Measurements from ENCODE around the gene IPCEF1. TPM values are rescaled to one million over a fixed set of nuclear protein-coding genes. Genes with fewer than 3 reads are reported as not detected.

The IPCEF1 gene
- total RNA-seq, 1 experiment from 2014 or later, result 0.52 TPM

- Mint-ChIP-seq H3K9me3 (ENCODE audit: low read depth, unreplicated experiment) (no peaks in the 10 kb centered on the region), H3K27ac (ENCODE audit: unreplicated experiment) (no peak overlapping the region), H3K4me1 (ENCODE audit: low read depth, unreplicated experiment) (no peaks in the 10 kb centered on the region), H3K4me3 (ENCODE audit: low read depth, unreplicated experiment) (no peak overlapping the region), H3K36me3 (ENCODE audit: insufficient read depth, unreplicated experiment) (no peaks in the 10 kb centered on the region), H3K27me3 (ENCODE audit: unreplicated experiment) (peaks cover 40% of the 10 kb centered on the region)
- TF ChIP-seq CTCF (IDR thresholded peaks at IDR 0.05; ENCODE audit: unreplicated experiment), result no peak
- no peak for DNase-seq
- intact Hi-C loops (cut with micrococcal nuclease; ENCODE audit: unreplicated experiment), result no loop called here
- BruUV-seq (replicated peaks), result no TSS peak
- CTCF ChIA-PET, result no interaction called here
Observed at GRCh38 chr6:154356113-154356512, 490 bp downstream of the IPCEF1 start.

- no peak for TF ChIP-seq CTCF (IDR thresholded peaks at IDR 0.05; ENCODE audit: unreplicated experiment)
- no peaks in the 10 kb centered on the region for H3K9me3 Mint-ChIP-seq (ENCODE audit: low read depth, unreplicated experiment)
- CTCF ChIA-PET, result no interaction called here
- no peaks in the 10 kb centered on the region for H3K36me3 Mint-ChIP-seq (ENCODE audit: insufficient read depth, unreplicated experiment)
- DNase-seq, result no peak
- no TSS peak for BruUV-seq (replicated peaks)
- intact Hi-C loops (cut with micrococcal nuclease; ENCODE audit: unreplicated experiment), result no loop called here
- no peaks in the 10 kb centered on the region for H3K4me1 Mint-ChIP-seq (ENCODE audit: low read depth, unreplicated experiment)
- H3K4me3 Mint-ChIP-seq (ENCODE audit: low read depth, unreplicated experiment), result no peak overlapping the region
- H3K27me3 Mint-ChIP-seq (ENCODE audit: unreplicated experiment), result peaks cover 29% of the 10 kb centered on the region
- no peak overlapping the region for H3K27ac Mint-ChIP-seq (ENCODE audit: unreplicated experiment)
Observed at GRCh38 chr6:154354265-154354777, 2.3 kb downstream of the IPCEF1 start.

- Mint-ChIP-seq H3K27me3 (ENCODE audit: unreplicated experiment) (peaks cover 29% of the 10 kb centered on the region), H3K9me3 (ENCODE audit: low read depth, unreplicated experiment) (no peaks in the 10 kb centered on the region), H3K4me3 (ENCODE audit: low read depth, unreplicated experiment) (no peak overlapping the region), H3K27ac (ENCODE audit: unreplicated experiment) (no peak overlapping the region), H3K4me1 (ENCODE audit: low read depth, unreplicated experiment) (no peaks in the 10 kb centered on the region), H3K36me3 (ENCODE audit: insufficient read depth, unreplicated experiment) (no peaks in the 10 kb centered on the region)
- DNase-seq, result no peak
- CTCF ChIA-PET, result no interaction called here
- intact Hi-C loops (cut with micrococcal nuclease; ENCODE audit: unreplicated experiment), result no loop called here
- TF ChIP-seq CTCF (IDR thresholded peaks at IDR 0.05; ENCODE audit: unreplicated experiment), result no peak
- BruUV-seq (replicated peaks), result no TSS peak
Observed at GRCh38 chr6:154353626-154354025, 3.0 kb downstream of the IPCEF1 start.

GRCh38 chr6:154352898-154353585, 3.6 kb downstream of the IPCEF1 start:
- H3K9me3 Mint-ChIP-seq (ENCODE audit: low read depth, unreplicated experiment), result no peaks in the 10 kb centered on the region
- BruUV-seq (replicated peaks), result no TSS peak
- no peaks in the 10 kb centered on the region for H3K4me1 Mint-ChIP-seq (ENCODE audit: low read depth, unreplicated experiment)
- H3K36me3 Mint-ChIP-seq (ENCODE audit: insufficient read depth, unreplicated experiment), result no peaks in the 10 kb centered on the region
- DNase-seq, result no peak
- H3K27me3 Mint-ChIP-seq (ENCODE audit: unreplicated experiment), result peaks cover 29% of the 10 kb centered on the region
- intact Hi-C loops (cut with micrococcal nuclease; ENCODE audit: unreplicated experiment), result no loop called here
- CTCF ChIA-PET, result no interaction called here
- H3K27ac Mint-ChIP-seq (ENCODE audit: unreplicated experiment), result no peak overlapping the region
- no peak overlapping the region for H3K4me3 Mint-ChIP-seq (ENCODE audit: low read depth, unreplicated experiment)
- no peak for TF ChIP-seq CTCF (IDR thresholded peaks at IDR 0.05; ENCODE audit: unreplicated experiment)
